Cardiac septum (tissue), 1 donor: ENCODE results near the gene ADGRL3. TPM values are rescaled to one million over a fixed set of nuclear protein-coding genes. Genes with fewer than 3 reads are reported as not detected.
"Not testable (repeated sequence)": the region's sequence is repeated elsewhere in the genome, so short reads cannot be mapped to it uniquely, and the experiment has no call there.

Source experiments
- DNase-seq: peaks from one replicate; pipeline ENCODE4 v3.0.0-alpha.2; 2020; ENCODE audit warnings: low spot score
- intact Hi-C: fragments of 100-400 bp; cut with DNase I; formaldehyde crosslinking; loops from one replicate; pipeline ENCODE4 v1.14.0; 2022
- total RNA-seq: library from RNA; stranded (reverse); fragmentation: NEBNext Ultra II Directional; extraction: Animal tissue kit (Norgen Biotek cat#: 25700); gene quantifications from one replicate; pipeline ENCODE4 v1.2.1, GENCODE V29; 2021
- donor health status: DM: no; HTN: no; CAD: no.

The ADGRL3 gene
- total RNA-seq, 1 donor from 2014 or later, result 15.3 TPM

- intact Hi-C loops, result no loop called here
- DNase-seq, result no peak
Measured at GRCh38 chr4:61984260-61984909, 784.3 kb downstream of the ADGRL3 start.

GRCh38 chr4:61985426-61985825, 785.3 kb downstream of the ADGRL3 start:
- no peak for DNase-seq
- intact Hi-C loops, result no loop called here

GRCh38 chr4:61986929-61987328, 786.8 kb downstream of the ADGRL3 start:
- DNase-seq, intact Hi-C loops: not testable (repeated sequence)

- intact Hi-C loops, result no loop called here
Measured at GRCh38 chr4:61992351-61992750, 792.2 kb downstream of the ADGRL3 start.

GRCh38 chr4:61994036-61994435, 793.9 kb downstream of the ADGRL3 start:
- intact Hi-C loops, result no loop called here
- DNase-seq, result no peak

More at GRCh38 chr4:61992351-61992750, 792.2 kb downstream of the ADGRL3 start:
- no peak for DNase-seq

- intact Hi-C loops, result no loop called here
- no peak for DNase-seq
Measured at GRCh38 chr4:61995717-61996340, 795.7 kb downstream of the ADGRL3 start.

DNA sequence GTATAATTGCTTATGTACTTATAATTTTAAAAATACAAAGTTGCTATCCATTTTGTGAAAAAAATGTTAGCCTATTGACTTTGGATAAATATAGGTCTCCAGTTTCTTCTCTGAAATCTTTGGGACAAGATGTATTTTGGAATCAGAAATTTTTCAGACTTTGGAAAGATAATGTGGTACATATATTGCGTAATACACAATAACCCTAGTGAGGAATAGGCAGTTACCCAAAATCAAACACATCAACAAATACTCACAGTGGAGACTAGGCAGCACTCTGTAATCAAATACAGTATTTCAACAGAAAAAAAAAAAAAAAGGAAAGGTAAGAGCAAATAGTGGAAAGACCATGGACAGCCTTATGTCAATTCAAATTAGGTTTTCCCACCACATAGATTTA, 796.8 kb downstream of the ADGRL3 start:
- DNase-seq, result no peak
- intact Hi-C loops, result no loop called here

- intact Hi-C loops, result no loop called here
Measured at GRCh38 chr4:61997831-61998230, 797.7 kb downstream of the ADGRL3 start.

GRCh38 chr4:62003695-62004094, 803.6 kb downstream of the ADGRL3 start:
- DNase-seq, result no peak
- intact Hi-C loops, result no loop called here

More at GRCh38 chr4:61997831-61998230, 797.7 kb downstream of the ADGRL3 start:
- no peak for DNase-seq

GRCh38 chr4:62004881-62005280, 804.8 kb downstream of the ADGRL3 start:
- DNase-seq, result no peak
- intact Hi-C loops, result no loop called here

- no peak for DNase-seq
- intact Hi-C loops, result no loop called here
Measured at GRCh38 chr4:62006108-62006507, 806.0 kb downstream of the ADGRL3 start.

GRCh38 chr4:62015043-62015739, 815.1 kb downstream of the ADGRL3 start:
- intact Hi-C loops, result no loop called here
- DNase-seq, result no peak

DNA sequence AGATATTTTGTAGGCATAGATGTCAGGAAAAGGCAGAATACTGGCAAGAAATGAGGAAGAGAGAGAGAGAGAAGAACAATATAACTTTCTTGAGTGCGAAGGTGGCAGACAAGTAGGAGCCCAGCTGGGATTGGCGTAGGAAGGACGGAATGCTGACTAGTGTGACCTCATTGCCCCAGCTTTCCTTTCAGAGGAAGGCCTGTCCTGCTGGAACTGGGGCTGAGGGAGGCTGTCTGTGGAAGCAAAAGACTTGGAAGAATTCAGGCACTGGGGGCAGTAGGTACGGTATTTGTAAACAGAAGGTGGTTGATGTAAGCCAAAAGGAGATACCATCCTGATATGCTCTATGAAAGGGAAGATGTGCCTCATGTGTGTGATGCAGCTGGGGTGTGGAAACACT, 818.4 kb downstream of the ADGRL3 start:
- intact Hi-C loops, result no loop called here
- DNase-seq, result no peak

- DNase-seq, result no peak
- intact Hi-C loops, result no loop called here
Measured at GRCh38 chr4:62023633-62024032, 823.5 kb downstream of the ADGRL3 start.

- intact Hi-C loops, result no loop called here
- no peak for DNase-seq
Measured at GRCh38 chr4:62028745-62029144, 828.6 kb downstream of the ADGRL3 start.

- intact Hi-C loops, result no loop called here
Measured at GRCh38 chr4:62030958-62031357, 830.8 kb downstream of the ADGRL3 start.

DNA sequence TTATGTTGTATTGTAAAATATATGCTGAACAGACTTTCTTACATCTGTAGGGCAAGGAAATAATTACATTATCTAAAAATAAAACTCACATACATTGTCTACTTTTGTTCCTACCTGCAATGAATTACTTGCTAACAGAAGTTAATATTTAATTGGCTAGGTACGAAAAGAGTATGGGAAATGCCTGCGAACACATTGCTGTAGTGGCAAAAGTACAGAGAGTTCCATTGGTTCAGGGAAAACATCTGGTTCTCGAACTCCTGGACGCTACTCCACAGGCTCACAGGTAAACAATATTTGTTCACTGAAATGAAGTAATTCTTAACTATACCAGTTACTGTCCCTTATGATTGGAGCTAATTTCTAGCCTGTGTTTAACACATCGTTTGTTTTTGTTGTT, 837.4 kb downstream of the ADGRL3 start:
- intact Hi-C loops, result no loop called here

More at GRCh38 chr4:62030958-62031357, 830.8 kb downstream of the ADGRL3 start:
- DNase-seq, result no peak

DNA sequence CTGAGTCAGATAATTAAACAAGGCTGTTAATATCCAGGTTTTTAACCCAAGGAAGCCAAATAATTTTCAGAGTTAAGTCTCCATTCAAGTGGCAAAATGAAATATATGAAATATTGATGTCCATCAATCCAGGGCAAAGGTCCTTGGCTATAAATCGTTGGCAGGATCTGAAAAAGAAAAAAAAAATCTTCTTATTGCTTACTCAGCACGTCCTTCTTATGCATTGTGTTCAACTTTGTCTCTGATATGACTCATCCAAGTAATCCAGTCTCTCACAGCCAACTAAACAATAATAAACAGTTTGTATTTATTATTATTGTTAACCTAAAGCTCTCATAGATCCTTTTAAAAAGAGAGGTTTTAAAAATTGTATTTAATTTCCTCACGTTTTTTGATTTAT, 851.2 kb downstream of the ADGRL3 start:
- intact Hi-C loops, result no loop called here
- no peak for DNase-seq

More for the DNA sequence above, 837.4 kb downstream of the ADGRL3 start:
- no peak for DNase-seq

- intact Hi-C loops, result no loop called here
Measured at GRCh38 chr4:62053974-62054373, 853.8 kb downstream of the ADGRL3 start.

DNA sequence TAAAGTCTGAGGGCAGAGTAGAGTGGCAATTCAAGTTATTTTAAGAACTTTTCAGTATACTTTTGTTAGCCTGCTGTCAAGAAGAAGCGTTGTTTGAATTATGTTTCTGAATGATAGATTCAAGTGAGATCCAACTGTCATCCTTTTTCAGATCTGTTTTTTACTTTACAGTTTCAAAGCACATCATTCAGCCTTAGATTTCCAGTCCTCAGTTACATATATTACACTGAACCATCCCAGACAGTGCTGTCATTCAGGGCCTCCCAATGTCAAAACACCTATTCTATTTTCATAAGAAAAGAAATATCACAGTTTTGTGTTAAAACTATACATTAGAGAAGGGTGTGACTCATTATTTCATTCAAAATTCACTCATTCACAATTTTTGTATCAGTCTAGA, 856.9 kb downstream of the ADGRL3 start:
- DNase-seq, result no peak
- intact Hi-C loops, result no loop called here

More at GRCh38 chr4:62053974-62054373, 853.8 kb downstream of the ADGRL3 start:
- DNase-seq, result no peak

DNA sequence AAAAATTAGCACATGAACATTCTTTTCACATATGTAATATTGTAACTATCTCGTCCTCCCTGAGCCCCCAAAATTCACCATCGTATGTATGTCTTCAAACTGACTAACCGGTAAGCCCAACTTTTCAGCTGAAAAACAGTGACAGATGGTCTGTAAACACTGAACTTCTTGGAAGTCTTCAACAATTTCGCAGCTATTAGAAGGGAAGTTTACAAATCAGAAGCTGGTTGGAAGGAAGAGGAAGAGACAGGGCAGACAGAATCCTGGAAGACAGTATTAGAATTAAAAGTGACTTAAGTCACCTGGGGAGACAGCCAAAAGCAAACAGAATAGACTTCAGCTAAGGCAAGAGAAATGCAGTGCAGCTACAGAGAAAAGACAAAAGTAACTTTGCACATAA, 858.4 kb downstream of the ADGRL3 start:
- no peak for DNase-seq
- intact Hi-C loops, result no loop called here
